PC-9 (cell line): ENCODE results near the gene SPACA7. TPM values are rescaled to one million over a fixed set of nuclear protein-coding genes. Genes with fewer than 3 reads are reported as not detected.

ENCODE experiments used
- BruUV-seq: library from RNA; stranded (reverse); fragments of 400-500 nt; replicated peaks from 2 replicates; lab custom pipeline; 2021; lab: Mats Ljungman, UMichigan
- CTCF ChIA-PET: fragments of 300-600 bp; sonication (Branson Sonifier 250); formaldehyde crosslinking; loops from one replicate; lab custom pipeline; 2022; ENCODE audit warnings: antibody characterized with exemption; lab: Charles Lee
- POLR2A ChIA-PET: fragments of 300-600 bp; sonication (Branson Sonifier 250); formaldehyde crosslinking; loops from one replicate; lab custom pipeline; 2022; ENCODE audit warnings: antibody characterized with exemption; ENCODE audit not compliant: unreplicated experiment; lab: Charles Lee
- DNase-seq, 2 experiments: peaks; one replicate each; pipeline versions ENCODE4 v3.0.0 to v3.0.0-alpha.2; 2015 to 2022; ENCODE audit warnings: mixed read lengths in 1 of 2
- H2AFZ ChIP-seq: fragments of 200-600 bp; sonication (generic); 2 replicates; pipeline ENCODE4 v1.8.1; 2017; ENCODE audit warnings: antibody characterized with exemption
- H3F3A ChIP-seq: fragments of 200-600 bp; sonication (generic); 2 replicates; pipeline ENCODE4 v1.8.1; 2017; ENCODE audit warnings: antibody characterized with exemption, mild to moderate bottlenecking, low read depth; ENCODE audit not compliant: insufficient read depth
- H3K27ac ChIP-seq: fragments of 200-600 bp; sonication (generic); 2 replicates; pipeline ENCODE4 v1.6.1; 2016; ENCODE audit warnings: mixed run types
- H3K27me3 ChIP-seq: fragments of 200-600 bp; sonication (generic); 2 replicates; pipeline ENCODE4 v1.6.1; 2016; ENCODE audit warnings: low read depth, mixed run types; ENCODE audit not compliant: insufficient read depth
- H3K36me3 ChIP-seq: fragments of 200-600 bp; sonication (generic); 2 replicates; pipeline ENCODE4 v1.6.1; 2016; ENCODE audit warnings: low read depth, mixed run types
- H3K4me1 ChIP-seq: fragments of 200-600 bp; sonication (generic); replicated peaks from 2 replicates; pipeline ENCODE4 v1.6.1; 2016; ENCODE audit warnings: mixed run types; ENCODE audit not compliant: insufficient read depth
- H3K4me2 ChIP-seq: fragments of 200-600 bp; sonication (generic); 2 replicates; pipeline ENCODE4 v1.6.1; 2017; ENCODE audit warnings: mixed run types
- H3K4me3 ChIP-seq: fragments of 200-600 bp; sonication (generic); 2 replicates; pipeline ENCODE4 v1.6.1; 2016; ENCODE audit warnings: mixed run types
- H3K79me2 ChIP-seq: fragments of 200-600 bp; sonication (generic); 2 replicates; pipeline ENCODE4 v1.6.1; 2017; ENCODE audit warnings: low read depth, mixed run types
- H3K9me2 ChIP-seq: fragments of 200-600 bp; sonication (generic); 2 replicates; pipeline ENCODE4 v1.8.1; 2017; ENCODE audit warnings: mild to moderate bottlenecking; ENCODE audit not compliant: insufficient read depth
- H3K9me3 ChIP-seq: fragments of 200-600 bp; sonication (generic); 2 replicates; pipeline ENCODE4 v1.8.1; 2016; ENCODE audit warnings: low read depth; ENCODE audit not compliant: insufficient read depth
- H4K20me1 ChIP-seq: fragments of 200-600 bp; sonication (generic); 2 replicates; pipeline ENCODE4 v1.8.1; 2017; ENCODE audit not compliant: insufficient read depth
- CTCF ChIP-seq: fragments of 200-600 bp; sonication (generic); conservative IDR thresholded peaks from 2 replicates; pipeline ENCODE4 v1.6.1; 2017; ENCODE audit warnings: mixed run types, antibody characterized with exemption, mild to moderate bottlenecking, moderate library complexity
- EZH2 ChIP-seq: fragments of 200-600 bp; sonication (generic); IDR thresholded peaks from 2 replicates; pipeline ENCODE4 v1.8.0; 2017; ENCODE audit warnings: antibody characterized with exemption, low read depth
- intact Hi-C: fragments of 100-400 bp; cut with micrococcal nuclease; formaldehyde crosslinking; loops from one replicate; pipeline ENCODE4 v1.10.0; 2022; ENCODE audit not compliant: unreplicated experiment
- total RNA-seq: library from RNA; stranded (reverse); gene quantifications from 2 replicates; pipeline ENCODE4 v1.2.3, GENCODE V29; 2021

The SPACA7 gene
- total RNA-seq, 1 experiment from 2014 or later = not detected

- intact Hi-C loops = no loop called here
- BruUV-seq = no TSS peak
- no peak overlapping the region for H3K27ac ChIP-seq
- no peak overlapping the region for H3K4me2 ChIP-seq
- H3F3A ChIP-seq = no peaks in the 10 kb centered on the region
- ChIA-PET POLR2A (no interaction called here), CTCF (no interaction called here)
- TF ChIP-seq EZH2 (no peak), CTCF (no peak)
- no peak overlapping the region for H3K4me3 ChIP-seq
- H3K9me2 ChIP-seq = no peaks in the 10 kb centered on the region
- no peaks in the 10 kb centered on the region for H4K20me1 ChIP-seq
- no peaks in the 10 kb centered on the region for H3K27me3 ChIP-seq
- H3K79me2 ChIP-seq = no peaks in the 10 kb centered on the region
- no peaks in the 10 kb centered on the region for H3K9me3 ChIP-seq
- no peak for DNase-seq
- no peaks in the 10 kb centered on the region for H3K4me1 ChIP-seq
- no peaks in the 10 kb centered on the region for H3K36me3 ChIP-seq
- H2AFZ ChIP-seq = no peak overlapping the region
These were observed 98.7 kb downstream of the SPACA7 start for GRCh38 chr13:112474869-112475268.

GRCh38 chr13:112475889-112476288 lies 99.7 kb downstream of the SPACA7 start:
- Histone ChIP-seq H3K79me2 (no peaks in the 10 kb centered on the region), H3K9me2 (no peaks in the 10 kb centered on the region), H3K4me1 (no peaks in the 10 kb centered on the region), H3K27me3 (no peaks in the 10 kb centered on the region), H2AFZ (no peak overlapping the region), H3F3A (no peaks in the 10 kb centered on the region), H3K9me3 (no peaks in the 10 kb centered on the region), H4K20me1 (no peaks in the 10 kb centered on the region), H3K27ac (no peak overlapping the region), H3K36me3 (no peaks in the 10 kb centered on the region), H3K4me3 (no peak overlapping the region), H3K4me2 (no peak overlapping the region)
- TF ChIP-seq EZH2 = no peak
- TF ChIP-seq CTCF = no peak
- no peak for DNase-seq
- BruUV-seq = no TSS peak
- CTCF ChIA-PET = no interaction called here
- intact Hi-C loops = no loop called here
- POLR2A ChIA-PET = no interaction called here

GRCh38 chr13:112477070-112477619 lies 101.0 kb downstream of the SPACA7 start:
- POLR2A ChIA-PET = no interaction called here
- Histone ChIP-seq H3K9me2 (no peaks in the 10 kb centered on the region), H3K36me3 (no peaks in the 10 kb centered on the region), H3K4me3 (no peak overlapping the region), H3K79me2 (no peaks in the 10 kb centered on the region), H4K20me1 (no peaks in the 10 kb centered on the region), H3K4me2 (no peak overlapping the region), H3K9me3 (no peaks in the 10 kb centered on the region), H3K4me1 (no peaks in the 10 kb centered on the region), H2AFZ (no peak overlapping the region), H3F3A (no peaks in the 10 kb centered on the region), H3K27me3 (no peaks in the 10 kb centered on the region), H3K27ac (no peak overlapping the region)
- no TSS peak for BruUV-seq
- intact Hi-C loops = no loop called here
- TF ChIP-seq CTCF = no peak
- TF ChIP-seq EZH2 = no peak
- CTCF ChIA-PET = no interaction called here
- no peak for DNase-seq
